Stomach smooth muscle (tissue), 2 donors: ENCODE data around the gene MAGED2.
A peak's percentile ranks its signal among the peaks of the same experiment; 100 is the strongest.

Experiments
- H3K27ac ChIP-seq: one replicate; pipeline ENCODE4 v1.7.0; 2013; ENCODE audit warnings: mild to moderate bottlenecking, low read length, inconsistent platforms
- H3K27me3 ChIP-seq, 2 donors: one replicate each; pipeline ENCODE4 v1.7.0; 2013; ENCODE audit warnings: low read length in 2 of 2; ENCODE audit not compliant: insufficient read depth in 2 of 2, control insufficient read depth in 1 of 2
- H3K36me3 ChIP-seq, 2 donors: one replicate each; pipeline ENCODE4 v1.7.0; 2013; ENCODE audit warnings: low read length in 2 of 2; ENCODE audit not compliant: control insufficient read depth in 2 of 2, insufficient read depth in 2 of 2
- H3K4me1 ChIP-seq: one replicate; pipeline ENCODE4 v1.7.0; 2013; ENCODE audit warnings: low read length; ENCODE audit not compliant: control insufficient read depth, insufficient read depth
- H3K4me3 ChIP-seq, 2 donors: one replicate each; pipeline ENCODE4 v1.7.0; 2013; ENCODE audit warnings: low read length in 2 of 2
- H3K9ac ChIP-seq, 2 donors: one replicate each; pipeline ENCODE4 v1.7.0; 2013; ENCODE audit warnings: low read length in 2 of 2, mild to moderate bottlenecking in 1 of 2
- H3K9me3 ChIP-seq, 2 donors: one replicate each; pipeline ENCODE4 v1.7.0; 2013; ENCODE audit warnings: low read length in 2 of 2; ENCODE audit not compliant: control insufficient read depth in 2 of 2
- donor health status: healthy.
- donor health status: Pancreatic carcinoma.

The MAGED2 gene

GRCh38 chrX:54794028-54794427 is 13.5 kb upstream of the MAGED2 start:
- H3K27me3 ChIP-seq: peaks cover 0 to 6% of the 10 kb centered on the region in 2 donors
- no peaks in the 10 kb centered on the region for H3K9me3 ChIP-seq
- H3K36me3 ChIP-seq: no peaks in the 10 kb centered on the region
- no peak overlapping the region for H3K9ac ChIP-seq
- H3K27ac ChIP-seq: no peak overlapping the region
- no peaks in the 10 kb centered on the region for H3K4me1 ChIP-seq
- no peak overlapping the region for H3K4me3 ChIP-seq

- Histone ChIP-seq H3K4me1 (no peaks in the 10 kb centered on the region), H3K9ac (no peak overlapping the region), H3K27ac (no peak overlapping the region), H3K36me3 (no peaks in the 10 kb centered on the region), H3K27me3 (peaks cover 0 to 6% of the 10 kb centered on the region in 2 donors), H3K4me3 (no peak overlapping the region), H3K9me3 (no peaks in the 10 kb centered on the region)
Observed at GRCh38 chrX:54794795-54795194, 12.8 kb upstream of the MAGED2 start.

DNA sequence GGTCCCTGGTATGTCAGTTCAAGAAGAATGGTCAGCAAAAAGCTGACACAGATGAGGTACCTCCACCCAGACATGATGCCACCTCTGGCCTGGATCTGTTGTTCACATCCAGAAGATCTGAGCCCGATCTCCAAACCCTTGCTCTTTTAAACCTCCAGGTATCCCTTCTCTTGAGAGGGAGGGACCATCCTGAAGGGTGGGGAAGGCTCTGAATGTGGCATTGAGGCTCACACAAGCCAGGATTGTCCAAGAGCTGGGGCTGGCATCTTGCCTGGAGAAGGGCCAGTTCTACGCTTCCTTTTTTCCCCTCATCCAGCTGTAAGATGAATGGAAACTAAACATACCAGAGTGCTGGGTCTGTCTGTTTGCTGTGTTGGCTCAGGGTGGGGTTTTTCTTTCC is 9.4 kb upstream of the MAGED2 start, which contains the start of gene ITIH6:
ITIH6 (minus strand) TSS at position 119 of the 400 bp plus-strand sequence; CDS start at position 74, 45 bp downstream.
- Histone ChIP-seq H3K9me3 (no peaks in the 10 kb centered on the region), H3K27ac (no peak within 1 kb of the TSS), H3K9ac (no peak within 1 kb of the TSS), H3K4me1 (no peaks in the 10 kb centered on the region), H3K4me3 (no peak within 1 kb of the TSS), H3K36me3 (no peaks in the 10 kb centered on the region), H3K27me3 (peaks cover 0 to 2% of the 10 kb centered on the region in 2 donors)

DNA sequence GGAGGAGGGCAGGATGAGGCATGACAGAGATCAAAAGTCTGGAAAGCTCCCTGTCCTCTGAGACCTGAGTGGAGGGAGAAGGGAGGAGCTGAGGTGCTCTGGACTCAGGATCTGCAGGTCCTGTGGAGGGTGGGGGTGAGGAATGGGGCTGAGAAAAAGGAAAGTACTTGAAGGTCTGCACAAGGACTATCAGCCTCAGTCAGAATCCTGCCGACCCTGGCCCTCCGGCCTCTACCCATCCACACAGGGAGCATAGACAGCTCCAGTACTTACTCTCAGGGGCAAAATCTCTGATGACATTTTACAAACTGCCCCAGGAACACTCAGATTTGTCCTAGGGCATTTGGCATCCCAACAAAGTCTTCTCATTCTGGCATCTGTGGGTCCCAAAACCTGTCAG is 8.5 kb upstream of the MAGED2 start:
- no peak overlapping the region for H3K9ac ChIP-seq
- H3K27ac ChIP-seq: no peak overlapping the region
- no peak overlapping the region for H3K4me3 ChIP-seq
- H3K9me3 ChIP-seq: no peaks in the 10 kb centered on the region
- peaks cover 0 to 2% of the 10 kb centered on the region in 2 donors for H3K27me3 ChIP-seq
- no peaks in the 10 kb centered on the region for H3K4me1 ChIP-seq
- no peaks in the 10 kb centered on the region for H3K36me3 ChIP-seq

DNA sequence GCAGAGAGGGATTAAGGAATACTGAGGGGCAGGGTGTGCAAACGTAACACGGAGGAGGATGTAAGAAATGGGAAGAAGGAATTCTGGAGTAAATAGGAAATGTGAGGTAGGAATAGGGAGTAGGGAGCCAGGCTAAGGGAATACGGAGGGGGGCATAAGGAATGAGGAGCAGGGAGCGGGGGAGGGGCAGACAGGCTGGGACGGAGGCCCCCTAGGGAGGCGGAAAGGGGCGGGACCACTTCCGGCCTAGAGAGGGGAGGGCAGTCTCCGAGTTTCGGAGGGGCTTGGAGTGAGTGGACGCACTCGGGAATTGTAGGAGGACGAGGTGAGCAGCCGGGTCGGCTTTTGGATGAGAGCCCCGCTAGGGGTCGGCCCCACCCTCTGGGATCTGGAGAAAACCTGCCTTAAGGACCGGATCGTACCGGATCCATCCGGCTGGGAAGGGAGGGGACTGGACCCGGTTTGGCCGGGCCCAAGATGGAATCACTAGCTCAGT is 612 bp downstream of the MAGED2 start:
- H3K27ac ChIP-seq: peak overlapping the region; percentile 81
- H3K4me1 ChIP-seq: peaks cover 8% of the 10 kb centered on the region
- H3K9me3 ChIP-seq: no peaks in the 10 kb centered on the region
- peaks cover 26 to 27% of the 10 kb centered on the region in 2 donors for H3K36me3 ChIP-seq
- peaks cover 0 to 4% of the 10 kb centered on the region in 2 donors for H3K27me3 ChIP-seq
- peak overlapping the region; percentile 84 for H3K9ac ChIP-seq
- H3K4me3 ChIP-seq: peak overlapping the region; percentile 61 to 82

- H3K4me3 ChIP-seq: peak overlapping the region; percentile 61 to 82
- H3K27ac ChIP-seq: peak overlapping the region; percentile 81
- H3K9ac ChIP-seq: peak overlapping the region; percentile 84
- H3K9me3 ChIP-seq: no peaks in the 10 kb centered on the region
- peaks cover 26 to 33% of the 10 kb centered on the region in 2 donors for H3K36me3 ChIP-seq
- peaks cover 0 to 4% of the 10 kb centered on the region in 2 donors for H3K27me3 ChIP-seq
- peaks cover 8% of the 10 kb centered on the region for H3K4me1 ChIP-seq
Observed at GRCh38 chrX:54808605-54809483, 1.3 kb downstream of the MAGED2 start.

- peaks cover 36 to 38% of the 10 kb centered on the region in 2 donors for H3K36me3 ChIP-seq
- H3K27ac ChIP-seq: no peak overlapping the region
- peaks cover 0 to 2% of the 10 kb centered on the region in 2 donors for H3K27me3 ChIP-seq
Observed at GRCh38 chrX:54810532-54810931, 3.0 kb downstream of the MAGED2 start.

GRCh38 chrX:54811301-54811885 is 3.8 kb downstream of the MAGED2 start:
- H3K27ac ChIP-seq: no peak overlapping the region
- peaks cover 36 to 38% of the 10 kb centered on the region in 2 donors for H3K36me3 ChIP-seq
- H3K4me1 ChIP-seq: peaks cover 8% of the 10 kb centered on the region
- no peak overlapping the region for H3K4me3 ChIP-seq
- H3K27me3 ChIP-seq: peaks cover 0 to 2% of the 10 kb centered on the region in 2 donors
- H3K9ac ChIP-seq: no peak overlapping the region
- no peaks in the 10 kb centered on the region for H3K9me3 ChIP-seq

More at GRCh38 chrX:54810532-54810931, 3.0 kb downstream of the MAGED2 start:
- no peaks in the 10 kb centered on the region for H3K9me3 ChIP-seq
- H3K4me1 ChIP-seq: peaks cover 8% of the 10 kb centered on the region
- H3K4me3 ChIP-seq: no peak overlapping the region
- H3K9ac ChIP-seq: no peak overlapping the region

DNA sequence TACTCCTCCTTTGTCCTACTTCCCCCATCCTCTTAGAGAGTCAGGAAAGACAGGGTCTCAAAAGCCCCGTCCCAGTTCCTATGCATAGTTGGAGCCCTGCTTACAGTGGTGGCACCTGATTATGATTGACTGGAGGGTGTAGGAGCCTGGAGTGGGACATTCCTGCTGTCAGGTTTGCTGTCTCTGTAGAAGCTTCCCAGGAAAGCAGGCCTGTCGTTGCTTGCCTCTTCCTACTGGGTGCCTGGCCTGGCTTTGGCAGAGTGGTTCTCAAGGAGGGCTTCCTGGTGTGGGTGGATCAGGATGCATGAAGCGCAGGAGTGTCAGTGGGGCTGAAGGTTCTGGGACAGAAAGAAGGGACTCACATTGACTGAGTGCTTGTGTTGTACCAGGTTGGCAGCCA is 4.8 kb downstream of the MAGED2 start:
- no peak overlapping the region for H3K9ac ChIP-seq
- no peak overlapping the region for H3K27ac ChIP-seq
- H3K27me3 ChIP-seq: peaks cover 0 to 2% of the 10 kb centered on the region in 2 donors
- H3K36me3 ChIP-seq: peaks cover 36 to 38% of the 10 kb centered on the region in 2 donors
- H3K4me1 ChIP-seq: peaks cover 8% of the 10 kb centered on the region
- H3K4me3 ChIP-seq: no peak overlapping the region
- H3K9me3 ChIP-seq: no peaks in the 10 kb centered on the region

- Histone ChIP-seq H3K27me3 (no peaks in the 10 kb centered on the region), H3K9ac (no peak overlapping the region), H3K4me1 (no peaks in the 10 kb centered on the region)
Observed at GRCh38 chrX:54817220-54817820, 9.8 kb downstream of the MAGED2 start.

More at GRCh38 chrX:54817220-54817820, 9.8 kb downstream of the MAGED2 start:
- no peaks in the 10 kb centered on the region for H3K9me3 ChIP-seq
- H3K4me3 ChIP-seq: no peak overlapping the region
- H3K36me3 ChIP-seq: peaks cover 16 to 18% of the 10 kb centered on the region in 2 donors
- H3K27ac ChIP-seq: no peak overlapping the region
